NCI-H1930 (cell line): Measurements from ENCODE around the gene RIPOR1.
A peak's percentile ranks its signal among the peaks of the same experiment; 100 is the strongest.

ENCODE experiments used
- DNase-seq, 2 experiments: peaks; one replicate each; lab custom pipeline; 2025; lab: John Stamatoyannopoulos, UW

Gene RIPOR1

DNA sequence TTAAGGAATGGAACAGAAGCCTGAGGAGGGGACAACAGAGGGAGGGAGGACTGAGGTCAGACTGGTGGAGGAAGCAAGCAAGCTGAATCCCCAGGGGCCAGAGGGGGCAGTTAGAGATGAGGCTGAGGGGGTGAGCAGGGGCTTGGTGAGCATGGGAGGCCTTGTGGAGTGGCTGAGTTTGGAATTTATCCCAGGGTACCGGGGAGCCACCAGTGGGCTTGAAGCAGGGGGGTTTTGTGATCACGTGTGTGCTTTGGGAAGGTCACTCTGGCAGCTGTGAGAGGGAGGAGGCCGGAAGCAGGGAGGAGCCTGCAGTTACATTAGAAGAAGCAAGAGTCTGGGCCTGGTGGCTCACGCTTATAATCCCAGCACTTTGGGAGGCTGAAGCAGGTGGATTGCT, 23.8 kb downstream of the RIPOR1 start:
- no peak for DNase-seq

DNA sequence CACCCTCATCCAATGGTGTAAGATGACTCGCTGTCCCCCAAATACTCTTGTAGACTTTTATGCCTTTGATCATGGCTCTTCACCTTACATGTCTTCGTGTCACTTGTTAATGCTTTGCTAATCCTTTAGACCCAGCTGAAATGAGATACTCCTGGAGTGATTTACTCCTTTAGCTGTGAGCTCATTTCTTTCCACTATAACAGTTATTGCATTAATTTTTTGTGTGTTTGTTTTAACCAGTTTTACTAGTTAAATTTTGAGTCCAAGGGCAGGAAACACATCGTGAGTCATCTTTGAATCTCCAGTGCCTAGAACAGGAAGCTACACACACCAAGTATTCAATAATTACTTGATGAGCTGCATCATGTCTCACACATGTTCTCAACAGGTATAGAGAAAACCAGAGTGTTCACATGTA, 27.2 kb downstream of the RIPOR1 start:
- DNase-seq = no peak

DNA sequence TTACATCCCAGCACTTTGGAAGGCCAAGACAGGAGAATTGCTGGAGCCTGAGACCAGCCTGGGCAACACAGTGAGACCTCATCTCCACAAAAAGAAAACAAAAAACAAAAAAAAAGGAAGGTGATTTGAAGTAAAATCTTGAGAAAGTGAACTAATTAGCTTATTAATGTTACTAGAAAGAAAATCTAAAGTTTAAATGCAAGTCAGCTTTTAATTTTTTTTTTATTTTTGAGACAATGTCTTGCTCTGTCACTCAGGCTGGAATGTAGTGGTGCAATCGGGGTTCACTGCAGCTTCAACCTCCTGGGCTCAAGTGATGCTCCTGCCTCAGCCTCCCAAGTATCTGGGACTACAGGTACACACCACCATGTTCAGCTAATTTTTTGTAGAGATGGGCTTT, 30.2 kb downstream of the RIPOR1 start:
- DNase-seq = no peak

DNA sequence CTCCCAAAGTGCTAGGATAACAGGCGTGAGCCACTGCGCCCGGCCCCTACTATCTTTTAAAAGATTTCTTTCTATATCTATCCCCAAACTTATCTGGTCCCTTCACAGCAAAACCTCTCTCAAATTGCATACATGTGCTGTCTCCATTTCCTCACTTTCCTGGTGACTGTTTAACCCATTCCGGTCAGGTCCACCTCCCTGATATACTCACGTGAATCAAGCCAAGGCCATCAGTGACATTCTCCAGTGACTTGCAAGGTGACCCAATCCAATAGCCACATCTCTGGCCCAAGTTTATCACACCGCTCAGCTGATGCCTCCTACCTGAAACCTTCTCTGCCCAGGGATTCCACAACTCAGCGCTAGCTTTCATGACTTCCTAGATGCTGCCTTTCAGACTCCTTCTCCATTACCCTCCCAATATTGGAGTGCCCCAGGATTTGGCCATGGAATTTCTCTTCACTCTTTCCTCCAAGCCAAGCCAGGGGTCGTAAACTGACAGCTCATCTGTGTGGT, 32.3 kb downstream of the RIPOR1 start:
- DNase-seq = no peak

DNA sequence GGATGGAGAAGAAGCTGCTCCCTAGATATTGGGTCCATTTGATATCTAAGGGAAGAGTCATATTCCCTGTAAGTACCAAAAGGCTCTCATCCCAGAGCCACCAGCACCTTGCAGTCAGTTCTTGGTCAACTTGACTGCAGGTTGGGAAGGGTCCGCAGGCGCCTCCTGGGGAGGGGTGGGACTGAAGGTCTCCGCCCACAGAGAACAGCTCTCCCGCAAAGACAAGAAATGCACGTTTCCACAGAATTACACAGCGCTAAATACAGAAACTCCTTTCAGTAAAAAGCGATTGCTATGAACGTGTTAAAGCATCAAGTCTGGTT, 32.8 kb downstream of the RIPOR1 start:
- no peak for DNase-seq

DNA sequence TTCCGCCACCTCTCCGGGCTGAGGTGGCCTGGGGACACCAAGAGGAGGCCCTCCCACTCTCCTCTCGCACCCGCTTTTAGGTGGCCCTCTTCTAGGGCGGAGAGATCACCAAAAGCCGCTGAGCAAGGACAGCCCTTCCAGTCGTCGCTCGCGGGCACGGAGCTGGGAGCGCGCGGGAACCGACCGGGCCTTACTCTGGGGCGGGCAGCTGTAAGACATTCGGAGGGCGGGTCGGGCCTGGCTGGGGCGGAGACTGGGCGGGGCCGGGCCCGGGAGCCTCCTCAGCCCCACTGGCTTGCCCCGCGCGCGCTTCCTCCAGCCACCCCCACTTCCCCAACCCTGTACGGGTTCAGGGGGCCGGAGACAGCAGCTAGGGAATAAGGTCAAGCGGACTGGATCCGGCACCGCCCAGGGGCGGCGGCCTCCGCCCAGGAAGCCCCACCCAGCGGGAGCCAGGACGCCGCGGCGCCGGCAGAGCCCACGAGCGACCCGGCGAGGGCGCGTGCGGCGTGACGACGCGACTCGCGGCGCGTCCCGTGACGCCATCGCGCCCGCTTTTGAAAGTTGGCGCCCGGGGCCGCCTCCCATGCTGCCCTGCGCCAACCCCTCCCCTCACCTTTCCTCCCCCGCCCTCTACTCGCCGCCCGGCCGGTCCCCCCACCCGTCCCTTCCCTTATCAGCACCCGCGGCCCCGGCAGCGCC, 33.3 kb downstream of the RIPOR1 start:
- DNase-seq = peak; percentile 87 to 88

DNA sequence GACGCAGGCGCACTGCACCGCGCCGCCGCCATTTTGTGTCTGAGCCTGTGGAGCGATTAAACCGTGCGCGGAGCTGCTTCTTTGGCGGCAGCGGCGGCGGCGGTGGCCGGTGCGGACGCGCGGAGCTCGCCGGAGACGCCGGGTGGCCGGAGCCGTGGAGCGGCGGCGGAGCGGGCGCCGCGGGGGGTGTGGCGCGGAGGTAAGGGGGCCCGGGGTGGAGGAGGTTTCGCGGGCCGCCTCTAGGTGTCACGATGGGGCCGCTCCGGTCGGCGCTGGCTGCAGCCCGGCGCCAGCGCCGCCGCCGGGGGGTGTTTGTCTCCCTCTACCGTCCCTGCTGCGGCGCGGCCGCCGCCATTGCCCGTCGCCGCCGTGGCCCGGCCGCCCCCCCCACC, 33.9 kb downstream of the RIPOR1 start, which contains the start of gene CTCF:
Gene CTCF (plus strand): TSS at position 1 of the 392 bp plus-strand sequence. CDS start 48,307 bp downstream, outside the sequence.
- DNase-seq = peak; percentile 35 to 73

DNA sequence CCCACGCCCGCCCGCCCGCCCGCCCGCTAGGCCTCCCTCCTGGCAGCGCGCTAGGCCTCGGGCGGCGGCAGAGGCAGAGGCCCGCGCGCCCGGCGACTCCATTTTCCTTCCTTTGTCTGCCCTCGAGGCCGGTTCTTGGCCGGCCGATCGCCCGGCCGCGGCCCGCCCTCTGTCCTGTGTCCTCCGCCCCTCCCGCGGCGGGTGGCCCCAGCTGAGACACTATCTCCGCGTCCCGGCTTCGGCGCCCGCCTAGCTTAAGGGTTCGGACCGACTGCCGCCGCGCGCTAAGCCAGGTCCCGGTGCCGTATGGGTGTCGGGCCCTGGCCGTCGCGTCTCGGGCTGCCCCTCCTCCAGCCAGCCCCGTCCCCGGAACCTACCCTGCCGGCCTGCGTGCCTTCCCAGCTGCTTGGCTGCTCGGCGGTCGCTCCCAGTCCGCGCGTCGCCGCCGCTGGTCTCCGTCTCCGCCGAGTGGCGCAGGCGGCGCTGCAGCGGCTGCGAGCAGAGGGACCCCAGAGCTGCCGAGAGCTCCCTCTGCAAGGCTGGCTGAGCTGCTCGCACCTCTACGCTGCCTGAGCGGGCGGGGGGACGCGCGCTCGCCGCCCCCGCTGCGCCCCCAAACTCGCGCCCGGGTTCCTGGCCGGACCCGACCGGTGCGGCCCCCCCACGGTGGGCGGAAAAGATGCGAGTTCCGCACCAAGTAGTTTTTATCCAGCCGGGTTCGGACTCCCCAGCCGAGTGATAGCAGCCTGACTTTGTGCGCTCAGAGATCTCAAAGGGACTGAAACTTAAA, 34.5 kb downstream of the RIPOR1 start:
- peak; percentile 21 to 38 for DNase-seq

DNA sequence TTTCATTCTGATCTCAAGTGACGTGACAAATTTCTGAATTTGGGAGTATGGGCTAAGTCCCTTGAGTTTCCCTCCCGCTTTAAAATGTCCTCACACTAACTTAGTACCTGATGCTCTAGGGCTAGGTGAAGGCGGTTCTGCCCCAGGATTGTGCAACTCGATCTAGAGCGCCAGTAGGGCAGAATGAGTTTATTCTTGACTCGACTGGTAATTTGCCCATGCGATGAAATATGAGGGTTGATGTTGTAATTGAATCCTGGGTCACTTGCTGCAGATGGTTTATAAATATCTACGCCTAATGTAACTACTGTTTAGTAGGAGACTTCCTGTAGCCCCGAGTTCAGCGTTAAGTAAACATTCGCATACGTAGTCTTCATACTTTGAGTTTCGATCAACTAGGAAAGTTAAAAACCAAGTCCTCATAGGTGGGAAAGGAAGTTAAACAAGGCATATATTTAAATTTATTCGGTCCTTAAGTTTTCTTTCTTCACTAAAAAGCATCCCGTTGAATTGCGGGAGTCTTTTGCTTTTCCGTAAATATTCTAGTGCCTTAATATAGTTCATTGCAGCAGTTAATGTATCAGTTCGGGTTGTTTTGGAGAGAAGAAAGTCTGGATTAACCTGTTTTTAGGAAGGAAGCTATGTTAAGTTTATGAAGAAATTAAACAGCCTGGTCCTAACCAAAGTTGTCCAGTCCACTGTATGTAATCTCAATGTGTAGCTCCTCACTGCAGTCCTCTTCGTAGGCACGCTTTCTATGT, 35.3 kb downstream of the RIPOR1 start:
- no peak for DNase-seq

DNA sequence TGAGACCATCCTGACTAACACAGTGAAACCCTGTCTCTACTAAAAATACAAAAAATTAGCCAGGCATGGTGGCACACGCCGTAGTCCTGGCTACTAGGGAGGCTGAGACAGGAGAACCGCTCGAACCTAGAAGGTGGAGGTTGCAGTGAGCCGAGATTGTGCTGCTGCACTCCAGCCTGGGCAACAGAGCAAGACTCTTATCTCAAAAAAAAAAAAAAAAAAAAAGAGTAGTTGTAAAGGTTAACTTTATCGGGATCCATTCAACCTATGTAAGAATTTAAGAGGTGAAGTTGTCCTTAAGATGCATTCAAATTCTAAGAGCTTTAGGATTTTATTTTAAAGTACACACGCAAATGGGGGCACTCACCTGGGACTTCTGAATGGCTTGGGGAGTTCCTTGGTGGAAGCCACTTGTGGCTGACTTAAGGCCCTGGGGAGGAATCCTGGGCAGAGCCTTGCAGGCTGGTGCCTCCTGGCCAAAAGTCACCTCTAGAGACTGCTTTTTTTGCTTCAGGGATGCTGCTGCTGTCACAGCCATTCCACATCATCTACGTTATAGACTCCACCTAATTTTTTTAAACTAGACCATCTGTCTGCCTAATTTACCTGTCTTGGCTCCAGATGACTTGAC, 37.0 kb downstream of the RIPOR1 start:
- no peak for DNase-seq

DNA sequence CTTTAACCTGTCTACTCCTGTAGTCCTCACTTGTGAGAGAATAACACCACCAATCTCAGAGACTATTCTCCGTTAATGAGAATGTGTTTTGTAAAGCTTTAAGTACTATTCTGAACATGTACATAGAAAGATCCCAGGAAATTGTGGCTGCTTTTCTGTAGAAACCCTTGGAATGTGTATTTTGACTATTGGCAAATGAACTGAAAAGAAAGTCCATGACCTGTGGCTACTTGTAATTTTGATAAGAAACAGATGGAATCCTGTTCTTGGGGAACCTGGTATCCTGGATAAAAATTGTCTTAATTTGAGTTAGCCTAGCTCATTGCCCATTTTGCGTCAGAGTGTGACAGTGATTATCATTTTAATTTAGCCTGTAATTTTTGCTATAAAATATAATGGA, 42.8 kb downstream of the RIPOR1 start:
- no peak for DNase-seq

DNA sequence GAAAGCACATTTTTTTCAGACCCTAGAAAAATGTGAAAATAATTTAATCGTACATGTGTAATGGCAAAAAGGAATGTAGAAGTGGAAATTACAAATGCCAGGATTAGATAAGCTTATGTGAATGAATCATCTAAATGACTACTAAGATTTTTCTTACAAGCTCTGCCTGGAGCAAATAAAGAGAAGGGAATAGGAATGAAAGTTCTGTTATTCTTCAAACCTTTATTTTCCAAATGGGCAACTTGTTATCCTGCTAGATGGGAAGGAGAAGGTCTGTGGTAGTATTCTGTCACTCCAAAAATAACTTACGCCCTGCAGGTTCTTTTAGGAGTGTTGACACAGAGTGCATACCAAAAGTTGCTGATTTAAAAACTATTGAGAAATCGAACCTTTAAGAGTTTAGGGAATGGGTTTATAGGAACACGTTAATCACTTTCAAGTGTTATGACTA, 43.4 kb downstream of the RIPOR1 start:
- DNase-seq = no peak

DNA sequence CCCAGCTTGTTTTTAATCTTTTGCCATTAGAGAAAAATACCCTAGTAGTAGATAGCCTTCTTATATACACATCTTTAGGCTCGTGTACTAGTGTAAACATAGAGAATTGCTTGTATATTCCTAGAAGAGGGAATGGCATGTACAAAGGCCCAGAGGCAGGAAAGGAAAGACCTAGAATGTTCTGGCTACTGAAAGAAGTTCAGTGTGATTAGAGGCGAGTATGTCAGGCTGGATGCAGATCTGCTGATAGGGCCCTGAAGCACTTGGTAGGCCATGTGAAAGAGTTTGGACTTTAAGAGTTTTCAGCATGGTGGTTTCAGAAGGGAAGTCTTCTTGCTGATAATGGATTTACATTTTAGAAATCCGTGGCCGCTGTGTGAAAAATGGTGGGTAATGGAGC, 51.1 kb downstream of the RIPOR1 start:
- no peak for DNase-seq

DNA sequence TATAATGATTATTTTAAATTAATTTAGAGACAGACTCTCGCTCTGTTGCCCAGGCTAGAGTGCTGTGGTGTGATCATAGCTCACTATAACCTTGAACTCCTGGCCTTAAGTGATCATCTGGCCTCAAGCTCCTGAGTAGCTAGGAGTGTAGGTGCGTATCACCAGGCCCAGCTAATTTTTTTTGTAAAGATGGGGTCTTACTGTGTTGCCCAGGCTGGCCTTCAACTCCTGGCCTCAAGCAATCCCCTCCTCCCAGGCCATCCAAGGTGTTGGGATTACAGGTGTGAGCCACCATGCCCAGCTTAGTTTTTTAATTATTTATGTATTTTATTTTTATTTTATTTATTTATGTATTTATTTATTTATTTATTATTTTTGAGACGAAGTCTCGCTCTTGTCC, 51.6 kb downstream of the RIPOR1 start:
- no peak for DNase-seq

DNA sequence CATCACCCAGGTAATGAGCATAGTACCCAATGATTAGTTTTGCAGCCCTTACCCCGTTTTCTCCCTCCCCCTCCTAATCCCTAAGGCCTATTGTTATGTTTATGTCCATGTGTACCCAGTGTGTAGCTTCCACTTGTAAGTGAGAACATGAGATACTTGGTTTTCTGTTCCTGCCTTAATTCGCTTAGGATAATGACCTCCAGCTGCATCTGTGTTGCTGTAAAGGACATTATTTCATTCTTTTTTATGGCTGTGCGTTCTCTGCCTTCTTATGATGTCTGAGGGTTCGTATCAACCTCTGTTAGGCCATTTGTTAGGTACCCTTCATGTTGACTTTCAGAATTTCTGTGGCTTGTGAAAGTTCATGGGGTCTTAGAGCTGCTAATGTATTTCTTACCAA, 64.7 kb downstream of the RIPOR1 start:
- DNase-seq = no peak

DNA sequence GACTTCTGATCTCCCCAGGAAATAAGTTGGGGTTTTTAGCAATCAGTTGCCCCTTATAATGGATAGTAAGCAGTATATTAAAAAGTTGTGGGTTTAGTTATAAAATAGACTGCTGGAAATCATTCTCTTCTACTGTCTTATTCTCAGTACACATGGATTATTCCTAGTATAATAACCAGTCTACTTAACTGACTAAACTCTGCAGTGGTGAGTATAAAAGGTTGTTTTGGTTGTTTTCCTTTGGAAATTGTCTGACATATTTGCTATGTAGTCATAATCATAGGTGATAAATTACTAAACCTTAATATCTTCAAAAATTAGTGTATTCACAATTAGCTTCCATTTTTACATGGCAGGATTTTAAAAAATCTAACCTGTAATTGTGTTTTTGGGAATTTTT, 65.1 kb downstream of the RIPOR1 start:
- no peak for DNase-seq

DNA sequence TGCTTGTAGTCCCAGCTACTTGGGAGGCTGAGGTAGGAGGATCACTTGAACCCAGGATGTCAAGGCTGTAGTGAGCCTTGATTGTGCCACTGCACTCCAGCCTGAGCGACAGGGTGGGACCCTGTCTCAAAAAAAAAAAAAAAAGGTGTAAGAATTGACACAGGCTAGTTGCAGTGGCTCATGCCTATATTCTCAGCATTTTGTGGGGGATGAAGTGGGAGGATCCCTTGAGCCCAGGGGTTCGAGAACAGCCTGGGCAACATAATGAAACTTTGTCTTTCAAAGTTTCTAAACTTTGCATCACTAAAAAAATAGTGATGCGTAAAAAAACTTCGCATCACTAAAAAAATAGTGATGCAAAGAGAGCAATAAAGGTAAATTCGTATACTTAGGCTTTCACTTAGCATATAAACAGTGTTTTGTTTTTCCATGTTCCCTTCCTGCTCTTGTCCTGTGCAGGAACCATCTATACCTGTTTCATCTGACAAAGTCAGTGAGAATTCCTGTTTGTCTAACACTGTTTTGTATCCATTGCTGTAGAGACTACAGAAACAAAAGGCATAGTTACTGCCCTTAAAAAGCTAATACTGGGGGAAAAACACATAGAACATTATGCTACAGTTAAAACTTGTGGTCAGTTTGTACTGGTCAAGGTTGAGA, 65.8 kb downstream of the RIPOR1 start:
- DNase-seq = no peak

DNA sequence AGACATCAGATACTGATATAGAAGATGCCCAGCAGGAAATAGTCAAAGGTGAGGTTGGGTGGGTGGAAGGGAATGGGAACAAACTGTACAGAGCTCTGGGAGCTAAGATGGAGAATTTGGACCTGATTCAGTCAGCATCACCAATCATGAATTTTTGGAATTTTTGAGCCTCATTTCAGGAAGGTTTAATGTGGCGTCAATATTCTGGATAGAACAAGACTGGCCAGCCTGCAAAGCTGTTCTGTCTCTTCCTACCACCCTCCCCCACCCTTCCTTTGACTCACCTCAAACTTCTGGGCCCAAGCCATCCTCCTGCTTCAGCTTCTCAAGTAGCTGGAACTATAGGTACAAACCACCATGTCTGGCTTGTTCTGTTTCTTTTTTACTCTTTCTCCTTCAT, 66.3 kb downstream of the RIPOR1 start:
- DNase-seq = no peak
